HFFc6 (cell line): Measurements from ENCODE around the gene TRIP6. TPM values are rescaled to one million over a fixed set of nuclear protein-coding genes. Genes with fewer than 3 reads are reported as not detected.

Source experiments
- DNase-seq: peaks from one replicate; pipeline ENCODE4 v3.0.0-alpha.2; 2018
- H3K27ac Mint-ChIP-seq: 2 replicates; pipeline ENCODE4 v1.8.0; 2020; ENCODE audit warnings: mild to moderate bottlenecking, mixed read lengths
- H3K27me3 Mint-ChIP-seq: 2 replicates; pipeline ENCODE4 v1.8.0; 2021; ENCODE audit warnings: mild to moderate bottlenecking, moderate library complexity, mixed read lengths; ENCODE audit not compliant: insufficient read depth
- H3K36me3 Mint-ChIP-seq: 2 replicates; pipeline ENCODE4 v1.8.0; 2021; ENCODE audit warnings: low read depth, mixed read lengths
- H3K4me1 Mint-ChIP-seq: 2 replicates; pipeline ENCODE4 v1.8.0; 2020; ENCODE audit warnings: low read depth, mixed read lengths
- H3K4me3 Mint-ChIP-seq: 2 replicates; pipeline ENCODE4 v1.8.0; 2020; ENCODE audit warnings: mild to moderate bottlenecking, moderate library complexity, mixed read lengths
- H3K9me3 Mint-ChIP-seq: 2 replicates; pipeline ENCODE4 v1.8.0; 2020; ENCODE audit warnings: mild to moderate bottlenecking, mixed read lengths
- CTCF ChIP-seq: fragments of 200-600 bp; sonication (generic); IDR thresholded peaks from 2 replicates; pipeline ENCODE4 v1.5.0; 2021; ENCODE audit warnings: antibody characterized with exemption, mild to moderate bottlenecking
- microRNA-seq: library from miRNA; unstranded; fragments of <30 nt; microRNA quantifications from one replicate; pipeline ENCODE4, GENCODE V29; 2019
- total RNA-seq, 6 experiments: library from RNA; stranded (reverse); fragmentation: NEBNext Ultra II Directional; extraction: Animal tissue kit (Norgen Biotek cat#: 25700); gene quantifications; 2 replicates in 1 of 6; 3 replicates in 5 of 6; pipeline ENCODE4 v1.2.3, GENCODE V29; 2021

Gene TRIP6
- total RNA-seq, 6 experiments from 2014 or later: 125 to 148 (median 140) TPM

GRCh38 chr7:100921039-100921438 is 53.9 kb downstream of the TRIP6 start:
- DNase-seq: no peak
- no peak overlapping the region for H3K27ac Mint-ChIP-seq
- no peaks in the 10 kb centered on the region for H3K36me3 Mint-ChIP-seq
- no peak overlapping the region for H3K4me3 Mint-ChIP-seq
- H3K27me3 Mint-ChIP-seq: peaks cover 18% of the 10 kb centered on the region
- no peak for TF ChIP-seq CTCF
- peaks cover 6% of the 10 kb centered on the region; the same call in 1 of the 2 replicates for H3K4me1 Mint-ChIP-seq
- no peaks in the 10 kb centered on the region for H3K9me3 Mint-ChIP-seq

Small RNAs within 50 kb of the gene (microRNA-seq; reads per million reads assigned to microRNA genes)
- 3.1 reads per million for gene MIR6875

Other genes starting within 250 kb of the TRIP6 start
- gene TFR2, start 225.8 kb upstream of the TRIP6 start, total RNA-seq: 1 to 10 TPM in 1 of 6 experiments, under 1 TPM in 3, not detected in 2; 0.16 to 1.1 (median 0.27) TPM
- not detected for gene ACTL6B, start 210.9 kb upstream of the TRIP6 start, total RNA-seq
- gene GNB2, start 193.6 kb upstream of the TRIP6 start, total RNA-seq: 100 to 1,000 TPM; 301 to 369 (median 322) TPM
- gene GIGYF1, start 173.1 kb upstream of the TRIP6 start, total RNA-seq: 10 to 100 TPM; 17.7 to 21.8 (median 19.2) TPM
- gene POP7, start 161.3 kb upstream of the TRIP6 start, total RNA-seq: 10 to 100 TPM; 30.2 to 42.2 (median 34.4) TPM
- not detected for gene EPO, start 146.9 kb upstream of the TRIP6 start, total RNA-seq
- gene ZAN, start 133.8 kb upstream of the TRIP6 start, total RNA-seq: not detected
- 1 to 10 TPM; 3.8 to 10.0 (median 4.6) TPM for gene EPHB4, start 39.9 kb upstream of the TRIP6 start, total RNA-seq
- 10 to 100 TPM; 19.3 to 26.2 (median 21.7) TPM for gene SLC12A9, start 14.7 kb upstream of the TRIP6 start, total RNA-seq
- gene SRRT, start 7.7 kb downstream of the TRIP6 start, total RNA-seq: 100 to 1,000 TPM; 111 to 154 (median 133) TPM
- 1 to 10 TPM; 3.2 to 3.6 (median 3.5) TPM for gene UFSP1, start 22.3 kb downstream of the TRIP6 start, total RNA-seq
- under 1 TPM in 1 of 6 experiments, not detected in 5; 0.31 TPM for gene ACHE, start 28.5 kb downstream of the TRIP6 start, total RNA-seq
- gene MUC3A, start 82.1 kb downstream of the TRIP6 start, total RNA-seq: not detected
- 1 to 10 TPM in 5 of 6 experiments, under 1 TPM in 1; 0.91 to 2.3 (median 1.6) TPM for gene MUC12, start 102.2 kb downstream of the TRIP6 start, total RNA-seq
- gene MUC17, start 152.7 kb downstream of the TRIP6 start, total RNA-seq: not detected
- gene TRIM56, start 218.1 kb downstream of the TRIP6 start, total RNA-seq: 10 to 100 TPM; 17.8 to 20.6 (median 19.4) TPM